ENCODE data around the gene PGA4.
"Not testable (repeated sequence)": the region's sequence is repeated elsewhere in the genome, so short reads cannot be mapped to it uniquely, and the experiment has no call there.

The PGA4 gene

DNA sequence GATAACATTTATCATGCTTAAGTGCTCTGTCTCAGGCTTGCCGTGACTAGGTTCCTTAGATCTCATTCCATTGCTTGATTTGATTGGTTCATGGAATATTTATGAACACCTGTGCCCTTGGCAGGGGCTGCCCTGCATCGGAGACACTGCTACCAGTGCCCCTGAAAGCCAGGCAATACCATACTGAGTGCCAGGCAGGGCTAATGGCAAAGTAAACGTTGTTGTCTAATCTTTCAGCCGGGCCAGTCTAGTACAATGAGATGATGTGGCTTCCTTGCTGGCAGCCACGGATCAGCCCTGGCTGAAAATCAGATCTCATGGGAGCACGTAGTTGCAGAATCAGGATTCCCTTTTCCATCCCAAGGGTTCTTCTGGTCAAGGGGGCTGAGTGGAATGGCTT lies 23.8 kb upstream of the PGA4 start:
- ATAC-seq, result no peak
- TF ChIP-seq ZNF8 (CRISPR knock-in tag; IDR thresholded peaks at IDR 0.05) (no peak), ZC3H10 (CRISPR knock-in tag; IDR thresholded peaks at IDR 0.05) (no peak), ZNF565 (CRISPR knock-in tag; conservative IDR thresholded peaks at IDR 0.05; ENCODE audit: low read depth) (no peak), RARB (CRISPR knock-in tag; IDR thresholded peaks at IDR 0.05) (no peak), OSR1 (CRISPR knock-in tag; IDR thresholded peaks at IDR 0.05) (no peak), ZFP30 (CRISPR knock-in tag; IDR thresholded peaks at IDR 0.05) (no peak), ARNTL (CRISPR knock-in tag; IDR thresholded peaks at IDR 0.05; ENCODE audit: borderline replicate concordance, low read depth) (no peak), ZFP3 (CRISPR knock-in tag; IDR thresholded peaks at IDR 0.05) (no peak), BACH2 (CRISPR knock-in tag; IDR thresholded peaks at IDR 0.05; ENCODE audit: borderline replicate concordance) (no peak), SNAI2 (CRISPR knock-in tag; IDR thresholded peaks at IDR 0.05) (no peak), CSDC2 (CRISPR knock-in tag; IDR thresholded peaks at IDR 0.05) (no peak), ISL1 (CRISPR knock-in tag; IDR thresholded peaks at IDR 0.05) (no peak), ZNF70 (CRISPR knock-in tag; IDR thresholded peaks at IDR 0.05) (no peak), PPARA (CRISPR knock-in tag; IDR thresholded peaks at IDR 0.05; ENCODE audit: borderline replicate concordance) (no peak), GLIS3 (CRISPR knock-in tag; IDR thresholded peaks at IDR 0.05) (no peak)
- TF ChIP-seq, protein P1, sequence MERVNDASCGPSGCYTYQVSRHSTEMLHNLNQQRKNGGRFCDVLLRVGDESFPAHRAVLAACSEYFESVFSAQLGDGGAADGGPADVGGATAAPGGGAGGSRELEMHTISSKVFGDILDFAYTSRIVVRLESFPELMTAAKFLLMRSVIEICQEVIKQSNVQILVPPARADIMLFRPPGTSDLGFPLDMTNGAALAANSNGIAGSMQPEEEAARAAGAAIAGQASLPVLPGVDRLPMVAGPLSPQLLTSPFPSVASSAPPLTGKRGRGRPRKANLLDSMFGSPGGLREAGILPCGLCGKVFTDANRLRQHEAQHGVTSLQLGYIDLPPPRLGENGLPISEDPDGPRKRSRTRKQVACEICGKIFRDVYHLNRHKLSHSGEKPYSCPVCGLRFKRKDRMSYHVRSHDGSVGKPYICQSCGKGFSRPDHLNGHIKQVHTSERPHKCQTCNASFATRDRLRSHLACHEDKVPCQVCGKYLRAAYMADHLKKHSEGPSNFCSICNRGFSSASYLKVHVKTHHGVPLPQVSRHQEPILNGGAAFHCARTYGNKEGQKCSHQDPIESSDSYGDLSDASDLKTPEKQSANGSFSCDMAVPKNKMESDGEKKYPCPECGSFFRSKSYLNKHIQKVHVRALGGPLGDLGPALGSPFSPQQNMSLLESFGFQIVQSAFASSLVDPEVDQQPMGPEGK (CRISPR knock-in tag; IDR thresholded peaks at IDR 0.05; ENCODE audit: borderline replicate concordance), result no peak
- TF ChIP-seq, protein P2, sequence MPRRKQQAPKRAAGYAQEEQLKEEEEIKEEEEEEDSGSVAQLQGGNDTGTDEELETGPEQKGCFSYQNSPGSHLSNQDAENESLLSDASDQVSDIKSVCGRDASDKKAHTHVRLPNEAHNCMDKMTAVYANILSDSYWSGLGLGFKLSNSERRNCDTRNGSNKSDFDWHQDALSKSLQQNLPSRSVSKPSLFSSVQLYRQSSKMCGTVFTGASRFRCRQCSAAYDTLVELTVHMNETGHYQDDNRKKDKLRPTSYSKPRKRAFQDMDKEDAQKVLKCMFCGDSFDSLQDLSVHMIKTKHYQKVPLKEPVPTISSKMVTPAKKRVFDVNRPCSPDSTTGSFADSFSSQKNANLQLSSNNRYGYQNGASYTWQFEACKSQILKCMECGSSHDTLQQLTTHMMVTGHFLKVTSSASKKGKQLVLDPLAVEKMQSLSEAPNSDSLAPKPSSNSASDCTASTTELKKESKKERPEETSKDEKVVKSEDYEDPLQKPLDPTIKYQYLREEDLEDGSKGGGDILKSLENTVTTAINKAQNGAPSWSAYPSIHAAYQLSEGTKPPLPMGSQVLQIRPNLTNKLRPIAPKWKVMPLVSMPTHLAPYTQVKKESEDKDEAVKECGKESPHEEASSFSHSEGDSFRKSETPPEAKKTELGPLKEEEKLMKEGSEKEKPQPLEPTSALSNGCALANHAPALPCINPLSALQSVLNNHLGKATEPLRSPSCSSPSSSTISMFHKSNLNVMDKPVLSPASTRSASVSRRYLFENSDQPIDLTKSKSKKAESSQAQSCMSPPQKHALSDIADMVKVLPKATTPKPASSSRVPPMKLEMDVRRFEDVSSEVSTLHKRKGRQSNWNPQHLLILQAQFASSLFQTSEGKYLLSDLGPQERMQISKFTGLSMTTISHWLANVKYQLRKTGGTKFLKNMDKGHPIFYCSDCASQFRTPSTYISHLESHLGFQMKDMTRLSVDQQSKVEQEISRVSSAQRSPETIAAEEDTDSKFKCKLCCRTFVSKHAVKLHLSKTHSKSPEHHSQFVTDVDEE (CRISPR knock-in tag; IDR thresholded peaks at IDR 0.05), result no peak
- TF ChIP-seq, protein P3, sequence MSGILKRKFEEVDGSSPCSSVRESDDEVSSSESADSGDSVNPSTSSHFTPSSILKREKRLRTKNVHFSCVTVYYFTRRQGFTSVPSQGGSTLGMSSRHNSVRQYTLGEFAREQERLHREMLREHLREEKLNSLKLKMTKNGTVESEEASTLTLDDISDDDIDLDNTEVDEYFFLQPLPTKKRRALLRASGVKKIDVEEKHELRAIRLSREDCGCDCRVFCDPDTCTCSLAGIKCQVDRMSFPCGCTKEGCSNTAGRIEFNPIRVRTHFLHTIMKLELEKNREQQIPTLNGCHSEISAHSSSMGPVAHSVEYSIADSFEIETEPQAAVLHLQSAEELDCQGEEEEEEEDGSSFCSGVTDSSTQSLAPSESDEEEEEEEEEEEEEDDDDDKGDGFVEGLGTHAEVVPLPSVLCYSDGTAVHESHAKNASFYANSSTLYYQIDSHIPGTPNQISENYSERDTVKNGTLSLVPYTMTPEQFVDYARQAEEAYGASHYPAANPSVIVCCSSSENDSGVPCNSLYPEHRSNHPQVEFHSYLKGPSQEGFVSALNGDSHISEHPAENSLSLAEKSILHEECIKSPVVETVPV (CRISPR knock-in tag; IDR thresholded peaks at IDR 0.05), result no peak
- TF ChIP-seq, protein P4, sequence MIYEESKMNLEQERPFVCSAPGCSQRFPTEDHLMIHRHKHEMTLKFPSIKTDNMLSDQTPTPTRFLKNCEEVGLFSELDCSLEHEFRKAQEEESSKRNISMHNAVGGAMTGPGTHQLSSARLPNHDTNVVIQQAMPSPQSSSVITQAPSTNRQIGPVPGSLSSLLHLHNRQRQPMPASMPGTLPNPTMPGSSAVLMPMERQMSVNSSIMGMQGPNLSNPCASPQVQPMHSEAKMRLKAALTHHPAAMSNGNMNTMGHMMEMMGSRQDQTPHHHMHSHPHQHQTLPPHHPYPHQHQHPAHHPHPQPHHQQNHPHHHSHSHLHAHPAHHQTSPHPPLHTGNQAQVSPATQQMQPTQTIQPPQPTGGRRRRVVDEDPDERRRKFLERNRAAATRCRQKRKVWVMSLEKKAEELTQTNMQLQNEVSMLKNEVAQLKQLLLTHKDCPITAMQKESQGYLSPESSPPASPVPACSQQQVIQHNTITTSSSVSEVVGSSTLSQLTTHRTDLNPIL (CRISPR knock-in tag; IDR thresholded peaks at IDR 0.05; ENCODE audit: low read depth), result no peak

DNA sequence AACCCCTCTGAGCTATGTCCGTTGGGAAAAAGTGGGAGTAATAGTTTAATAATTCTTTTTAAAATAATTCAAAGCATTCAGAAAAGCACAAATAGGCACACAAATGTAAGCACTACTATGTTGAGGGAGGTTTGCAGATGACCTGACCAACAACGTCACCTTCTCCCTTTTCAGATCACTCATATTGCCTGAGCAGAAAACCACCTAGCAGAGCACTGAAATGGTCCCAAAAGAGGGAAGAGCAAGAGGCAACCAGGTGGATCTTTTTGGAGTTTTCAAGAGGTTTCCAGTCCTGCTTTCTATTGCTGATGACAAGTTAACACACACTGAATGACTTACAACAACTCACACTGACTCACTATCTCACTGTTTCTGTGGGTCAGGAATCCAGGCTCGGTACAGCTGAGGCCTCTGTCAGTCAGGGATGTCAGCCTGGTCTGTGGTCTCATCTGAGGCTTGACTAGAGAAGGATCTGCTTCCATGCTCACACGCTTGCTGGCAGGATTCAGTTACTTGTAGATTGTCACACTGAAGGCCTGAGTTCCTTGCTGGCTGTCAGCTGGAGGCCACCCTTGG lies 23.1 kb upstream of the PGA4 start:
- ATAC-seq, result no peak
- TF ChIP-seq, protein P1 (CRISPR knock-in tag; IDR thresholded peaks at IDR 0.05; ENCODE audit: borderline replicate concordance), result no peak
- TF ChIP-seq ZNF565 (CRISPR knock-in tag; conservative IDR thresholded peaks at IDR 0.05; ENCODE audit: low read depth), result no peak

DNA sequence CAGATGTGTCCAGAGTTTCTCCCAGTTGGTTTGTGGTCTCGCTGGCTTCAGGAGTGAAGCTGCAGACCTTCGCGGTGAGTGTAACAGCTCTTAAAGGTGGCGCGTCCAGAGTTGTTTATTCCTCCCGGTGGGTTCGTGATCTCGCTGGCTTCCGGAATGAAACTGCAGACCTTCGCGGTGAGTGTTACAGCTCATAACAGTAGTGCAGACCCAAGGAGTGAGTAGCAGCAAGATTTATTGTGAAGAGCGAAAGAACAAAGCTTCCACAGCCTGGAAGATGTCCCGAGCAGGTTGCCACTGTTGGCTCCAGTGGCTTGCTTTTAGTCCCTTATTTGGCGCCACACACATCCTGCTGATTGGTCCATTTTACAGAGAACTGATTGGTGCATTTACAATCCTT lies 20.7 kb upstream of the PGA4 start:
- TF ChIP-seq, protein P4 (CRISPR knock-in tag; IDR thresholded peaks at IDR 0.05; ENCODE audit: low read depth), result no peak
- TF ChIP-seq ZNF8 (CRISPR knock-in tag; IDR thresholded peaks at IDR 0.05), result no peak
- TF ChIP-seq, protein P5, sequence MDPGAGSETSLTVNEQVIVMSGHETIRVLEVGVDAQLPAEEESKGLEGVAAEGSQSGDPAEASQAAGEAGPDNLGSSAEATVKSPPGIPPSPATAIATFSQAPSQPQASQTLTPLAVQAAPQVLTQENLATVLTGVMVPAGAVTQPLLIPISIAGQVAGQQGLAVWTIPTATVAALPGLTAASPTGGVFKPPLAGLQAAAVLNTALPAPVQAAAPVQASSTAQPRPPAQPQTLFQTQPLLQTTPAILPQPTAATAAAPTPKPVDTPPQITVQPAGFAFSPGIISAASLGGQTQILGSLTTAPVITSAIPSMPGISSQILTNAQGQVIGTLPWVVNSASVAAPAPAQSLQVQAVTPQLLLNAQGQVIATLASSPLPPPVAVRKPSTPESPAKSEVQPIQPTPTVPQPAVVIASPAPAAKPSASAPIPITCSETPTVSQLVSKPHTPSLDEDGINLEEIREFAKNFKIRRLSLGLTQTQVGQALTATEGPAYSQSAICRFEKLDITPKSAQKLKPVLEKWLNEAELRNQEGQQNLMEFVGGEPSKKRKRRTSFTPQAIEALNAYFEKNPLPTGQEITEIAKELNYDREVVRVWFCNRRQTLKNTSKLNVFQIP (CRISPR knock-in tag; IDR thresholded peaks at IDR 0.05; ENCODE audit: borderline replicate concordance, low read depth), result no peak

DNA sequence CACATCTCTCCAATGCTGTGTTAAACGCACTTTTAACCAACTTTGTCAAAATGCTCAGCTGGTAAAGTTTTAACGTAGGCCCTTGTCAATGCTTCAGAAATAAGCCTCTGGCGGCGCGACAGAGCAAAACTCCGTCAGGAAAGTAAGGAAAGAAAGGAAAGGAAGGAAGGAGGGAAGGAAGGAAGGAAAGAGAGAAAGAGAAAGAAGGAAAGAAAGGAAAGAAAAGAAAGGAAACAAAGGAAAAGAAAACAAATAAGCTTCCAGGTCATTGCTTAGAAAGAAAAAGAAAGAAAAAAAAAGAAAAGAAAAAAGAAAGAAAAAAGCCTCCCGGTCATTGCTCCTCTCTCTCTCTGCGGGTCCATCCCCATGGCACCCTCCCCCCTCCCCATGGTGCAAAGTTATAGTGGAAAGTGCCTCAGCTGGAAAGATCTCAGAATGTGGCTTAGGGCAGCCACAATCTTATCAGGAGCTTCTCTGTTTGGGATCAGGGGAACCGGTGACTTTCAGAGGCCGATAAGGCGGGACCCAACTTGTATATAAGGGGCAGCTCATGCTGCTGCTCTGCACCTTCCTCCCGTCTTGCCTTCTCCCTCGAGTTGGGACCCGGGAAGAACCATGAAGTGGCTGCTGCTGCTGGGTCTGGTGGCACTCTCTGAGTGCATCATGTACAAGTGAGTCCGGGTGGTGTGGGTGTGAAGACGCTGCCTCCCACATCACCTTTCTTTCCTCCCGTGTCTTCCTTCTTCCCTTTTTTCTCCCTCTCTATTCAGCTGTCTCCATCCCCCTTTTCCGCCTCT lies 19.0 kb upstream of the PGA4 start, which contains the start of gene PGA3:
PGA3 (plus strand) TSS at position 566 of the 797 bp plus-strand sequence; CDS start at position 616, 50 bp downstream.
- ATAC-seq, result not testable (repeated sequence)

More for the DNA sequence above, 20.7 kb upstream of the PGA4 start:
- ATAC-seq, result no peak

DNA sequence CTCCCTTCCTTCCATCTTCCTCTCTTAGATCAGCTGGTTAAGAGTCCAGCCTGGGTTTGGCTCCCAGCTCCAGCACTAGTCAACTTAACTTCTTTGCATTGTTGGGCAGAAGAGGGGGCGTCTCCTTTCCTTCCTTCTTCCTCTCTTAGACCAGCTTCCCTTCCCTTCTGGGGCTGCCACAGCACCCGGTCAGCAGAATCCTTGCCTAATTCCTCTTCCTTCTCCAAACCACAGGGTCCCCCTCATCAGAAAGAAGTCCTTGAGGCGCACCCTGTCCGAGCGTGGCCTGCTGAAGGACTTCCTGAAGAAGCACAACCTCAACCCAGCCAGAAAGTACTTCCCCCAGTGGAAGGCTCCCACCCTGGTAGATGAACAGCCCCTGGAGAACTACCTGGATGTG lies 18.3 kb upstream of the PGA4 start:
- not testable (repeated sequence) for ATAC-seq
